IMR-90 (cell line): ENCODE measurements around the gene CACNA2D3. TPM values are rescaled to one million over a fixed set of nuclear protein-coding genes. Genes with fewer than 3 reads are reported as not detected.

Experiments used
- ATAC-seq: fragments of 200-7000 bp; cut with Tn5 transposase; 2 replicates; pipeline ENCODE4 v1.9.1; 2020; ENCODE audit warnings: low read depth, mild to moderate bottlenecking, moderate library complexity
- BruUV-seq: library from RNA; stranded (reverse); fragments of 400-500 nt; replicated peaks from 2 replicates; lab custom pipeline; 2021; lab: Mats Ljungman, UMichigan
- CTCF ChIA-PET: fragments of 300-600 bp; formaldehyde crosslinking; extraction: SDS; loops from one replicate; lab custom pipeline; 2021; ENCODE audit warnings: antibody characterized with exemption; lab: Yijun Ruan, JAX
- POLR2A ChIA-PET: fragments of 300-600 bp; sonication (Branson Sonifier 250); formaldehyde crosslinking; loops from one replicate; lab custom pipeline; 2022; ENCODE audit warnings: antibody characterized with exemption; ENCODE audit not compliant: unreplicated experiment; lab: Charles Lee
- DNase-seq: peaks from one replicate; pipeline ENCODE4 v3.0.0; 2013
- H2AFZ ChIP-seq: replicated peaks from 2 replicates; pipeline ENCODE3; 2013; ENCODE audit warnings: low read length, mild to moderate bottlenecking; ENCODE audit not compliant: poor library complexity
- H2AK5ac ChIP-seq: 2 replicates; pipeline ENCODE4 v1.6.1; 2013; ENCODE audit warnings: low read depth, low read length, inconsistent platforms
- H2AK9ac ChIP-seq: replicated peaks from 2 replicates; pipeline ENCODE3; 2013; ENCODE audit warnings: mild to moderate bottlenecking, low read depth, low read length, moderate library complexity; ENCODE audit not compliant: poor library complexity
- H2BK120ac ChIP-seq: 2 replicates; pipeline ENCODE4 v1.6.1; 2013; ENCODE audit warnings: low read depth, low read length, inconsistent platforms
- H2BK15ac ChIP-seq: 3 replicates; pipeline ENCODE4 v1.6.1; 2013; ENCODE audit warnings: low read depth, low read length, inconsistent platforms
- H2BK20ac ChIP-seq: 2 replicates; pipeline ENCODE4 v1.6.1; 2013; ENCODE audit warnings: low read depth, mild to moderate bottlenecking, inconsistent platforms, low read length, moderate library complexity
- H2BK5ac ChIP-seq: 2 replicates; pipeline ENCODE4 v1.6.1; 2013; ENCODE audit warnings: mild to moderate bottlenecking, low read depth, low read length, inconsistent platforms; ENCODE audit not compliant: poor library complexity, severe bottlenecking
- H3K14ac ChIP-seq: replicated peaks from 2 replicates; pipeline ENCODE4 v1.6.1; 2013; ENCODE audit warnings: low read depth, low read length, inconsistent platforms
- H3K18ac ChIP-seq: 2 replicates; pipeline ENCODE4 v1.6.1; 2013; ENCODE audit warnings: low read depth, low read length, control low read depth
- H3K23ac ChIP-seq: 2 replicates; pipeline ENCODE4 v1.6.1; 2013; ENCODE audit warnings: low read depth, low read length, inconsistent platforms
- H3K27ac ChIP-seq: 2 replicates; pipeline ENCODE4 v1.5.1; 2013; ENCODE audit warnings: mild to moderate bottlenecking, control low read depth, low read length; ENCODE audit not compliant: insufficient read depth
- H3K27me3 ChIP-seq: 2 replicates; pipeline ENCODE4 v1.6.1; 2013; ENCODE audit warnings: low read length; ENCODE audit not compliant: control insufficient read depth, insufficient read depth
- H3K36me3 ChIP-seq: 2 replicates; pipeline ENCODE4 v1.6.1; 2013; ENCODE audit warnings: low read length, mixed read lengths; ENCODE audit not compliant: control insufficient read depth, insufficient read depth
- H3K4ac ChIP-seq: 2 replicates; pipeline ENCODE4 v1.6.1; 2013; ENCODE audit warnings: low read depth, low read length, inconsistent platforms
- H3K4me1 ChIP-seq: 2 replicates; pipeline ENCODE4 v1.6.1; 2013; ENCODE audit warnings: low read length, mixed read lengths; ENCODE audit not compliant: control insufficient read depth, insufficient read depth
- H3K4me2 ChIP-seq: 2 replicates; pipeline ENCODE4 v1.6.1; 2013; ENCODE audit warnings: low read depth, mild to moderate bottlenecking, control low read depth, low read length, moderate library complexity
- H3K4me3 ChIP-seq: 2 replicates; pipeline ENCODE4 v1.5.1; 2013; ENCODE audit warnings: low read depth, mild to moderate bottlenecking, control low read depth, low read length, moderate library complexity; ENCODE audit not compliant: insufficient read depth
- H3K56ac ChIP-seq: 2 replicates; pipeline ENCODE4 v1.6.1; 2013; ENCODE audit warnings: low read length, inconsistent platforms; ENCODE audit not compliant: insufficient read depth; ENCODE audit errors: extremely low read depth
- H3K79me1 ChIP-seq, 2 experiments: 2 replicates each; pipeline ENCODE4 v1.6.1; 2013; ENCODE audit warnings: low read length in 2 of 2, inconsistent platforms in 1 of 2, low read depth in 1 of 2
- H3K9ac ChIP-seq: 2 replicates; pipeline ENCODE4 v1.6.1; 2013; ENCODE audit warnings: low read depth, low read length, control low read depth
- H3K9me1 ChIP-seq: 2 replicates; pipeline ENCODE4 v1.6.1; 2013; ENCODE audit warnings: low read length, inconsistent platforms; ENCODE audit not compliant: insufficient read depth
- H3K9me3 ChIP-seq: 2 replicates; pipeline ENCODE4 v1.6.1; 2013; ENCODE audit warnings: low read length; ENCODE audit not compliant: control insufficient read depth, insufficient read depth
- H4K20me1 ChIP-seq: 2 replicates; pipeline ENCODE4 v1.6.1; 2013; ENCODE audit warnings: low read length, inconsistent platforms; ENCODE audit not compliant: insufficient read depth
- H4K5ac ChIP-seq: 2 replicates; pipeline ENCODE4 v1.6.1; 2013; ENCODE audit warnings: mild to moderate bottlenecking, low read depth, low read length, control low read depth
- H4K8ac ChIP-seq, 2 experiments: 2 replicates each; pipeline ENCODE4 v1.6.1; 2013; ENCODE audit warnings: low read depth in 2 of 2, low read length in 2 of 2, control low read depth in 1 of 2, inconsistent platforms in 1 of 2
- H4K91ac ChIP-seq: 2 replicates; pipeline ENCODE4 v1.6.1; 2013; ENCODE audit warnings: low read depth, low read length, inconsistent platforms; ENCODE audit not compliant: insufficient read depth
- BHLHE40 ChIP-seq: fragments of 150-350 bp; IDR thresholded peaks from 2 replicates; pipeline ENCODE4 v1.6.1; 2016; ENCODE audit warnings: mild to moderate bottlenecking, low read depth, low read length
- CEBPB ChIP-seq: IDR thresholded peaks from 2 replicates; pipeline ENCODE4 v1.6.1; 2012; ENCODE audit warnings: low read depth, low read length, improper control_type of control experiment
- CTCF ChIP-seq: conservative IDR thresholded peaks from 2 replicates; pipeline ENCODE4 v1.5.1; 2012; ENCODE audit warnings: mild to moderate bottlenecking, low read depth, low read length, improper control_type of control experiment
- ELK1 ChIP-seq: fragments of 150-350 bp; IDR thresholded peaks from 2 replicates; pipeline ENCODE4 v1.6.1; 2016; ENCODE audit warnings: low read depth, mild to moderate bottlenecking, low read length, moderate library complexity, borderline replicate concordance
- FOS ChIP-seq: fragments of 150-350 bp; IDR thresholded peaks from 2 replicates; pipeline ENCODE4 v1.6.1; 2016; ENCODE audit warnings: low read depth, low read length
- MAFK ChIP-seq: IDR thresholded peaks from 2 replicates; pipeline ENCODE4 v1.6.1; 2012; ENCODE audit warnings: low read depth, low read length, improper control_type of control experiment
- MAZ ChIP-seq: IDR thresholded peaks from 2 replicates; pipeline ENCODE4 v1.6.1; 2012; ENCODE audit warnings: low read depth, mild to moderate bottlenecking, low read length, improper control_type of control experiment, moderate library complexity, borderline replicate concordance
- MXI1 ChIP-seq: IDR thresholded peaks from 2 replicates; pipeline ENCODE4 v1.6.1; 2012; ENCODE audit warnings: low read depth, mild to moderate bottlenecking, low read length, moderate library complexity, borderline replicate concordance
- NFE2L2 ChIP-seq: fragments of 150-350 bp; IDR thresholded peaks from 2 replicates; pipeline ENCODE4 v1.6.1; 2016; ENCODE audit warnings: low read depth, mild to moderate bottlenecking, low read length
- POLR2A ChIP-seq: IDR thresholded peaks from 2 replicates; pipeline ENCODE4 v1.6.1; 2012; ENCODE audit warnings: mild to moderate bottlenecking, low read depth, low read length
- RAD21 ChIP-seq: IDR thresholded peaks from 2 replicates; pipeline ENCODE4 v1.6.1; 2012; ENCODE audit warnings: low read length, improper control_type of control experiment
- RFX5 ChIP-seq: IDR thresholded peaks from 2 replicates; pipeline ENCODE4 v1.8.0; 2012; ENCODE audit warnings: low read depth, mild to moderate bottlenecking, low read length, moderate library complexity
- SMC3 ChIP-seq: fragments of 150-350 bp; IDR thresholded peaks from 2 replicates; pipeline ENCODE4 v1.6.1; 2016; ENCODE audit warnings: low read depth, mild to moderate bottlenecking, antibody characterized with exemption, low read length, moderate library complexity
- WGBS, 2 experiments: methylation state at CpG; one replicate each; pipeline versions ENCODE4 v1.1.5 to v1.1.7; 2013; ENCODE audit warnings: missing lambda C conversion rate in 2 of 2; ENCODE audit not compliant: insufficient read length in 1 of 2; ENCODE audit errors: extremely low coverage in 2 of 2; 5-methylcytosine and 5-hydroxymethylcytosine counted together
- dilution Hi-C: fragments of 300-500 bp; cut with HindIII; formaldehyde crosslinking; loops from one replicate; pipeline ENCODE4 v1.14.3; 2018; ENCODE audit warnings: low sequenced_read_pairs; ENCODE audit not compliant: unreplicated experiment
- in situ Hi-C: fragments of 300-500 bp; cut with MboI; formaldehyde crosslinking; loops from 3 replicates; pipeline ENCODE4 v1.14.3; 2019; ENCODE audit warnings: low sequenced_read_pairs, inconsistent platforms, mixed read lengths
- intact Hi-C: fragments of 100-400 bp; cut with micrococcal nuclease; formaldehyde crosslinking; loops from 2 replicates; pipeline ENCODE4 v1.10.0; 2022
- polyA plus RNA-seq, 3 experiments: library from polyadenylated mRNA; depleted of rRNA; stranded (reverse); fragments of >200 nt; gene quantifications; 2 replicates each; pipeline ENCODE4 v1.2.3, GENCODE V29; 2012; ENCODE audit warnings: low replicate concordance in 1 of 3
- total RNA-seq: library from RNA; depleted of rRNA; stranded (reverse); fragments of >200 nt; gene quantifications from 2 replicates; pipeline ENCODE4 v1.2.3, GENCODE V29; 2012
- TF ChIP-seq, protein P1 (sequence below): fragments of 150-350 bp; IDR thresholded peaks from 2 replicates; pipeline ENCODE4 v1.6.1; 2017; ENCODE audit warnings: mild to moderate bottlenecking, antibody characterized with exemption, low read length, low read depth

CACNA2D3 gene
- total and polyA plus RNA-seq, 2 of the 4 experiments (the other 2 are of a cell fraction): 0.36 to 0.41 TPM

DNA sequence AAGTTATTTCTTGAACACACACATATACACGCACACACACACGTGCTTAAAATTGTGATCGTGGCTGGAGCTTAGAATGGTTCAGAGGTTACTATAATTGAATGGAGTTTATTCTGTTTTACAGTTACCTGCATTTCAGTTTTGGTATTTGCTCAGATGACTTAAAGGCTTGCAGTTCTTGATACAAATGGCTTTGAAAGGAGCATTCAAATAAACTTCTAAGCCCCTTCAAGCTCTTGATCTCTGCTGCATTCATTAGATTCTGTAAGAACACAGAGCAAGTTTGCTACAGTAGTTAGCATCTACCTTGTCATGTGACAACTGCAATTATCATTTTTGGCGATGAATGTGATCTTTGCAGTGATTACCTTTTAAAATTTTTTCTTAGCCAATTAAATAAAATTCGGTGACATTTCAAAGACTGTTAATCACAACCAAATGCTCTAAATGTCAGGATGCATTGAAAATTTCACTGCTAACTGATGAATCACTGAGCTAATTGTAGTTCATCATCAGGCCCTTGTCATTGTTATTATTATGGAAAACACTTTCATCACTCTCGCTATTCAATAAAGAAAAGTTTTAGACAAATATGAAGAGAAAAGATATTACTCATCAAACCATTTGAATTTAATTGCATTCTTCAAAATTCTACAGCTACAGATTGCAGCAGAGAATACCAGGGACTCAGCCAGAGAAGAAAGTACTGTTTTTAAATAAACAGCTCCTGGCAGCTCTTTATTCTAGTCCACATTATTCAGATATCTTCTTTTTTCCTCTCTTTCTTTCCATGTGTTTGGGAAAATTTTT is 509.4 kb downstream of the CACNA2D3 start:
- Histone ChIP-seq H3K79me1 (no peaks in the 10 kb centered on the region), H4K20me1 (no peaks in the 10 kb centered on the region), H4K91ac (no peak overlapping the region), H3K9me3 (no peaks in the 10 kb centered on the region), H3K14ac (no peak overlapping the region), H3K4ac (no peak overlapping the region), H3K4me3 (no peak overlapping the region), H4K8ac (no peak overlapping the region), H3K9me1 (no peaks in the 10 kb centered on the region), H3K23ac (no peak overlapping the region), H2BK20ac (no peak overlapping the region), H2AK5ac (no peak overlapping the region), H2AFZ (no peak overlapping the region), H2BK15ac (no peak overlapping the region), H2BK5ac (no peak overlapping the region), H3K4me2 (no peak overlapping the region), H2BK120ac (no peak overlapping the region), H3K27me3 (no peaks in the 10 kb centered on the region), H4K5ac (no peak overlapping the region), H3K36me3 (no peaks in the 10 kb centered on the region), H3K27ac (no peak overlapping the region), H3K4me1 (no peaks in the 10 kb centered on the region), H3K56ac (no peak overlapping the region), H2AK9ac (no peak overlapping the region), H3K9ac (no peak overlapping the region), H3K18ac (no peak overlapping the region)
- no peak for TF ChIP-seq SMC3
- no peak for TF ChIP-seq CTCF
- no peak for TF ChIP-seq POLR2A
- TF ChIP-seq MAZ: no peak
- TF ChIP-seq ELK1: no peak
- TF ChIP-seq BHLHE40: no peak
- no peak for TF ChIP-seq NFE2L2
- TF ChIP-seq MAFK: no peak
- no peak for TF ChIP-seq MXI1
- TF ChIP-seq RFX5: no peak
- TF ChIP-seq, protein P1, sequence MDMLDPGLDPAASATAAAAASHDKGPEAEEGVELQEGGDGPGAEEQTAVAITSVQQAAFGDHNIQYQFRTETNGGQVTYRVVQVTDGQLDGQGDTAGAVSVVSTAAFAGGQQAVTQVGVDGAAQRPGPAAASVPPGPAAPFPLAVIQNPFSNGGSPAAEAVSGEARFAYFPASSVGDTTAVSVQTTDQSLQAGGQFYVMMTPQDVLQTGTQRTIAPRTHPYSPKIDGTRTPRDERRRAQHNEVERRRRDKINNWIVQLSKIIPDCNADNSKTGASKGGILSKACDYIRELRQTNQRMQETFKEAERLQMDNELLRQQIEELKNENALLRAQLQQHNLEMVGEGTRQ: no peak
- TF ChIP-seq RAD21: no peak
- TF ChIP-seq FOS: no peak
- no peak for TF ChIP-seq CEBPB
- POLR2A ChIA-PET: no interaction called here
- CTCF ChIA-PET: no interaction called here
- no TSS peak for BruUV-seq
- in situ Hi-C loops: no loop called here
- no peak for DNase-seq
- no peak for ATAC-seq
- WGBS, 2 experiments: no CpG with 5 or more reads among the region's 6 CpGs
- dilution Hi-C loops: no loop called here
- intact Hi-C loops: no loop called here
